Endothelial cell of umbilical vein (primary cell): ENCODE results near the gene HSH2D.

Experiments
- CTCF ChIP-seq, 2 donors: IDR thresholded peaks; 1 replicate in 1 of 2; 2 replicates in 1 of 2; pipeline ENCODE4 v1.5.1; 2011; ENCODE audit warnings: low read length in 2 of 2, mild to moderate bottlenecking in 2 of 2, moderate library complexity in 2 of 2, control low read depth in 1 of 2, inconsistent platforms in 1 of 2, low read depth in 1 of 2; ENCODE audit not compliant: insufficient read depth in 1 of 2; ENCODE audit errors: extremely low read depth in 1 of 2
- EZH2 ChIP-seq: IDR thresholded peaks from 2 replicates; pipeline ENCODE4 v1.6.1; 2012; ENCODE audit warnings: borderline replicate concordance, low read depth, mild to moderate bottlenecking, moderate library complexity, low read length, inconsistent platforms; ENCODE audit not compliant: severe bottlenecking
- FOS ChIP-seq: IDR thresholded peaks from 2 replicates; pipeline ENCODE4 v1.6.1; 2011; ENCODE audit warnings: mild to moderate bottlenecking, low read length, moderate library complexity, borderline replicate concordance; ENCODE audit not compliant: insufficient read depth
- GATA2 ChIP-seq: IDR thresholded peaks from 2 replicates; pipeline ENCODE4 v1.7.0; 2011; ENCODE audit warnings: low read depth, mild to moderate bottlenecking, moderate library complexity, mixed read lengths, low read length; ENCODE audit not compliant: insufficient read length, insufficient read depth
- JUN ChIP-seq: IDR thresholded peaks from 2 replicates; pipeline ENCODE4 v1.6.1; 2011; ENCODE audit warnings: borderline replicate concordance, low read depth; ENCODE audit not compliant: insufficient read length, insufficient read depth
- MAX ChIP-seq: IDR thresholded peaks from 2 replicates; pipeline ENCODE4 v1.6.1; 2011; ENCODE audit not compliant: insufficient read depth, insufficient read length
- MYC ChIP-seq: IDR thresholded peaks from one replicate; pipeline ENCODE4 v1.6.1; 2011; ENCODE audit warnings: mild to moderate bottlenecking, low read depth, low read length
- POLR2A ChIP-seq: IDR thresholded peaks from 2 replicates; pipeline ENCODE4 v1.6.1; 2012; ENCODE audit warnings: low read depth, mild to moderate bottlenecking, control low read depth, low read length
- POLR2AphosphoS5 ChIP-seq: IDR thresholded peaks from 2 replicates; pipeline ENCODE4 v1.6.1; 2012; ENCODE audit warnings: low read depth, mild to moderate bottlenecking, control low read depth, low read length, moderate library complexity; ENCODE audit not compliant: insufficient read depth

GRCh38 chr19:16111160-16111908 is 32.2 kb upstream of the HSH2D start, which contains the start of gene RAB8A:
- TF ChIP-seq POLR2AphosphoS5 (peak; percentile 39), CTCF (IDR thresholded peaks at IDR 0.05; ENCODE audit: extremely low read depth in 1 of 2, insufficient read depth in 1 of 2, low read depth in 1 of 2, low read length in 2 of 2) (peak; percentile 93 to 96), POLR2A (no peak), JUN (no peak), FOS (no peak), EZH2 (no peak), GATA2 (no peak), MAX (peak; percentile 56), MYC (no peak)
